NOMO-1 (cell line): Measurements from ENCODE around the gene PLOD3.

ENCODE experiments used
- DNase-seq, 2 experiments: peaks; one replicate each; lab custom pipeline; 2025; ENCODE audit not compliant: unreplicated experiment in 2 of 2; lab: John Stamatoyannopoulos, UW

Gene PLOD3

DNA sequence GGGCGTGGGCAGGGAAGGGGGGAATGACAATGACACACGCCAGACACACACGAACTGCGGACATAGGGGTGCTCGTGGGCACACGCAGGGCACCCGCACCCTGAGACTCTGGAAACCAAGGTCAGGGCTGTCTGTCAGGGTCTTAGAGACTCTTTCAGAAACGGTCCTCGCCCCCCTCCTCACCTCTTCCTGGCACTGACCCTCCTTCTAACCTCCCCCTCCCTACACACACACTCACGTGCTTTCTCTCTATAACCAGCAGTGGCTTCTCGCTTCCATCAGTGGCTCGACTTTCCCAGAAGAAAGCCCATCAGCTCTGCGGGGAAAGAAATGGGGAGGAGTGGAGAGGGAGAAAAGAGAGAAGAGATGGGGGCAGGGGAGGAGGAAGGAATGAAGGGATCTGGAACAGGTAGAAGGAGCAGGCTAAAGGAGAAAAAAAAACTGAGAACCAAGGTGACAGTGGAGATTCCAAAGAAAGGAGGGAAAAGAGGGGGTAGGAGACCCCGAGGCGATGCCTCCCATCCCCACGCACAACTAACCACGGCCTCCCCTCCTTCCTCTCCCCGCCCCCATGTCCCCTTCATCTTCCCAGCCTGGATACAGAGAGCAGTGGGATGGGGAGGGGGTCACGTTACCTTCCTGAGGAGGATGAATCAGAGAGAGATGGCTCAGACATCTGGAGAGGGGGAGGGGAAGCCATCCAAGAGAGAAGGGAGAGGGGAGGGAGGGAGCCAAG lies 50.3 kb downstream of the PLOD3 start:
- no peak for DNase-seq

DNA sequence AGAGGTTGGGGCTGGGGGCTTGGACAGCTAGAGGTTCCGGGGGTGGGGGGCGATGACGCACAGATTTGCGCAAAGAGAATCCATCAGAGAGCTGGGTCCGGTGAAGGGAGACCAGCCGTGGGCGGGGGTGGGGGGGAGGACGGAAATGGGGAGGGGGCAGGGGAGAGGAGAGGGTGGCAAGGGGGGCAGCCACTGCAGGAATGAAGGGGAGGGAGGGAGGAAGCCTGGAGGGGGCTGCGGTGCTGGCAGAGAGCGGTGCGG lies 50.8 kb downstream of the PLOD3 start:
- DNase-seq, result no peak

DNA sequence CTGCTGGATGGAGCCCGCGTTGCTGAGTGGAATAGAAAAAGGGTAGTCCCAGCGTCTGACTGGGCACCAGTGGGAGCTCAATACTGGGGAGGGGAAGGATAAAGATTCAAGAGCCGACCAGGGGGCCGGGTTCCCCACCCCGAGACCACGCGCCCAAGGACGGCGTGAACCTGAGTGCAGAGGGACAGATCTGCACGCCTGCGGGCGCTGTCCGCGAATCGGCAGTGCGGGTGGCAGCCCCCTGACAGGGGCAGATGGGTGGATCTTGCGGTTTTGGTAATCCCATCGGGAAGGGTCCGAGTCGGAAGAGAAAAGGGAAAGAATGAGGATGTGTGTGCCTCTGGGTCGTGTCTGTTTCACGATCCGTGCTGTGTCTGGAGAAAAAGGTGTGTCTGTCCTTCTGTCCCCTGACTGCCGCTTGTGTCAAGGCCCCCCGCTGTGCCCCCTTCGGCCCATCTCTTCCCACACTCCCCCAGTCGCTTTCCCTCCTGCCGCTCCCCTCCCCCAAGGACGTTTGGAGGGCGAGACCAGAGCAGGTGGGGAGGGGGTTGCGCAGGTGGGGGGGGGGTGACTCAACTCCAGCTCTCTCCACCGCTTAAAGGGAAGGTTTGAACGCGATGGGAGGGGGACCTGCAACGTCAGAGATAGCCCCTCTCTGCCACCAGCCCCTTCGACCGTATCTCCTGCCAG lies 51.3 kb downstream of the PLOD3 start:
- no peak for DNase-seq

DNA sequence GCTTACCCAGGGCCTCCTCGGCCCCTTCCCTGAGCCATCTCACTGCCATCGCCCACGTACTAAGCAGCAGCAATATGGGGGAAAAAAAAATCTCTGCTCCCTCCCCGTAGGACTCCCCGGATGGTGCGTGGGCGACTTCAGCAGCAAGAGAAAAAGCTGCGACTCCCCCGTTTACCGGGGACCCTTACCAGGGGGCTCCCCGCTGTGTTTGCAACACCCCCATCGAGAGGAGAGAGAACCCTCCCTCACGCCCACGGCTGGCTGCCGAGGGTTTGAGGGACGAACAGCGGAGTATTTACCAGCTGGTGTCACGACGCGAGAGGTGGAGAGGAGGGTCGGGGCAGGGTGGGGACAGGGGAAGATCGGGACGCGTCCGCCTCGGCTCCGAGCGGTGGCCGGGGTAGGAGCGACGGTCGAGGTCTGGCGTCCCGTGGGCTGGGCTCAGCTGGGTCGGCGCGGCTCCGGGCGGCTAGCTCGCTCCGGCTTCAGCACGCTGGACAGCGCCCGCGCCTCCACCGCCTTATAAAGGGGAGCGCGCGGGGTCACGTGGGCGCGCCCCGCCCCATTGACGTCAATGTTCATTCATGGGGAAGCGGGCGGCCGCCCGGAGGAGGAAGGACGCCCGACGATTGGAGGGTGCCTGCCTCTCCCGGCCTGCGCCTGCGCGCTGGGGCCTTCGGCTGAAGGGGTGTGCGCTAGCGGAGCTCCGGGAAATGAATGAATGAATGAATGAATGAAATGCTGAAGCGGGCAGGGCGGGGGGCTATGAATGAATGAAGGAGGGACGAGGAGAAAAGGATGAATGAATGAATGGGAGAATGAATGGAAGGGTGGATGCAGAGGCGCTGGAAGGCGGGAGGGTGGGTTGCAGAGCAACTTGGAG lies 52.1 kb downstream of the PLOD3 start, which contains the start of gene VGF:
TSS of gene VGF (minus strand) at position 495 of the 883 bp plus-strand sequence. CDS start 726 bp downstream, outside the sequence.
- DNase-seq, result peak; percentile 97 to 98

DNA sequence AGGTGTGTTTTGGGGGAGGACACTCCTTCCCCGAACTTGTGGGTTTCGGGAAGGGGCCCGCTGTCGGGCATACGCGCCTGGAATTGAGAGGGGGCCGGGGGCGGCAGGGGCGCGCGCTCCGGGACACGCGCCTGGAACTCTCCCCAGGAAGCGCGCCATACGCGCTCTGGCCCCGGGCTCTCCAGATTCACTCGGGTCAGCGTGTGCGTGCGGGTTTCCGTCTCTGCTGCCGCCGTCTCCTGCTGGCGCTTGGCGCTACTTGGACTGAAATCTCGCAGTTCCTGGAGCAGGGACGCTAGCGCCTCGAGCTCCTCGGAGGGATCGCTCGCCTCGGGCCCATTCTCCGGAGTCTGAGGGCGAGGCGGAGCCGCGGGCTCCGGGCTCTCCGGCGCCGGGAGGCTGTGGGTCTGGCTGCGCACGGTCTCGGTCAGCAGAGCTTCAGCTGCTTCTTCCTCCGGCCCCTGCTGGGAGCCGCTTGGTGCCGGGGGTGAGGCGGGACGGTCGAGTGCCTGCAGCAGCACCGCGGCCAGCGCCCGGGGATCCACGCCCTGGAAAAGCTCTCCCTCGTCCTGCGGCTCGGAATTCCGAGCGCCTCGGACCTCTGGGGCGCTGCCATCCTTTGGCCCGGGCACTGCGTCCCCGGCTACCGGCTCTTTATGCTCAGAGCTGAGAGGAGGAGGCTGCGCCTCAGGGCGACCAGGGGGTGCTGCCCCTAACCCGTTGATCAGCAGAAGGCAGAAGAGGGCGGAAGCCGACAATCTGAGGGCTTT lies 53.1 kb downstream of the PLOD3 start:
- DNase-seq, result no peak

DNA sequence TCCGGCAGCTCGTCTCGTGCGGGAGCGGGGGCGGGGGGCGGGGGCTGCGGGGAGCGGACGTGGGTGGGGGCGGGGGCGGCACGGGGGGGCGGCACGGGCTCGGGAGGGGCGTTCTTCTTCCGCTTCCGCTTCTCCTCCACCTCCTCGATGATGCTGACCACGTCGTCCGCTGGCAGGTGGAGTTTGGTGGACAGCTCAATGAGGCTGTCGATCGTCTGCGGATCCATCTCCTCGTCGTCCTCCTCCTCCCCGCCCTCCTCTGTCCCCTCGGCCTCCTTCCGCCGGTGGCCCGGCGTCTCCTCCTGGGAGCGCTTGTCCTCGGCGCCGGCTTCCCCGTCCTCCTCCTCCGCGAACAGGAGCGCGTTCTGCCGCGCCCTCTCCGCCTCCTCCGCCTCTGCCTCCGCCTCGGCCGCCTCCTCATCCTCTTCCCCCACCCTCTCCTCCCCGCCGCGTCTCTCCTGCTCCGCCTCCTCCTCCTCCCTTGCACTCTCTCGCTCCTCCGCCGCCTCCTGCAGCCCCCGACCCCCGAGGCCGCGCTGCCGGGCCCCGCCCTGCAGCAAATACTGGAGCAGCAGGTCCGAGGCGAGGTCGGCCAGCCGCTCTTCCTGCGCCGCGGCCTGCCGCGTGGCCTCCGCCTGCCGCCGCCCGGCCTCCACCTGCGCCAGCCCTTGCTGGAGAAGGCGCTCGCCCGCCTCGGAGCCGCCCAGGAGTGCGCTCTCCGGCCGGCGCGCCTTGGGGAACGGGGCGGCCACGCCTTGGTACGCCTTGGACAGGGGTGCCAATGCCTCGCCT lies 53.9 kb downstream of the PLOD3 start:
- peak in 1 of 2 experiments; percentile 34 for DNase-seq

DNA sequence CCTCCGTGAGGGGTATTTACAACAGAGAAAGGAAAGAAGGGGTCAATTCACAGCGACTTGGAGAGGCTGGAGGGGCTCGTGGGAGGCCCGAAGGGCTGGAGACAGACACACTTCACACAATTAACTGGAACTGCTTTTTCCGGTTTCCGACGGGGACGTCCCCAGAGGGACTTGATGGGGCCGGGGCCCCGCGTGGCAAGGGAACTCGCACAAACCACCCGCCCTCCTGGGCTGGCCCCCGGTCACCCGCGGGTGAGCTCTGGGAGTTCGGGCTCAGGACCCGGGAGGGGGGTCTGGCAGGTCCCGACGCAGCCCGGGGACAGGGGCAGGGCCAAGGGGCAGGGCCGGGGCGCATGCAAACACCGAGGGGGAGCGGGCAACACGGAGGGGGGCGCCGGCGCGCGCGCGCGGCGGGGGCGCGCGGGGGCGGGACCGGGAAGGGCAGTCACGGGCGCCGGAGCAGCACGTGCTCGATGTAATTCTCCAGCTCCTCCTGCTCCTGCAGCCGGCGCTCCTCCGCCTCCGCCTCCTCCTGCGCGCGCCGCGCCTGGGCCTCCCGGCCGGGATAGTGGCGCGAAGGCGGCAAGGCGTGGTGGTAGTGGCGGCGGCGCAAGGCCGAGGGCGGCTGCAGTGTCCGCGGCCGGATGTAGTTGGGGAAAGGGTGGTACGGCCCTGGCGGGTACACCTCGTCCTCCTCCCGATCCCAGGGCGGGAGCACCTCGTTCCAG lies 54.7 kb downstream of the PLOD3 start:
- peak; percentile 28 to 43 for DNase-seq

DNA sequence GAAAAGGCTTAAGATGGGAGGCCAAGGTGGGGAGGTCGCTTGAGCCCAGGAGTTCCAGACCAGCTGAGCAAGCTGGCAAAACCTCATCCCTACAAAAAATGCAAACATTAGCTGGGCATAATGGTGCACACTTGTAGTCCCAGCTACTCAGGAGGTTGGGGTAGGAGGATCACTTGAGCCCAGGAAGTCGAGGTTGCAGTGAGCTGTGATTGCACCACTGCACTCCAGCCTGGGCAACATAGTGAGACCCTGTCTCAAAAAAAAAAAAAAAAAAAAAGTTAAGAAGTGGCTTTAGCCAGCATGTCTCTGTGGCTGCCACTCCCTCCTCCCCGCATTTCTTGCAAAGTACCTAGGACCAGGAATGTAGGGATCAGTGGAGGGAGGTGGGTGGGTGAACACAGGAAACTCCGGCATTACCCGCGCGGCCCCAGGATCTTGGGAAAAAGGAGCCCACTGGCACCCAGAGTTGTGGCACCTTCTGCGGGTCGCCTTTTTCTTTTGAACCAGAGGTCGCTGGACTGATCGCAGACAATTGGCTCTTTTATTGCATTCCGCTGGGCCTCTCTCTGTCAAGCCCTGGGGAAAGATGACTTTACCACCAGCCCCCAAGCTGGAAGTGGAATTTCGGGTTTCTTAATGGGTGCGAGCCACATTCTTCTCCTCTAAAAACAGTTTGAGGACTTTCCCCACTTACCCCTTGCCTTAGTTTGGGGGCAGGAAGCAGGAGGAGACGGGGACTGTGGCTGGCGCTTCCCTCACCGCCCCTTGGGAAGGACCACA lies 55.5 kb downstream of the PLOD3 start:
- no peak for DNase-seq

DNA sequence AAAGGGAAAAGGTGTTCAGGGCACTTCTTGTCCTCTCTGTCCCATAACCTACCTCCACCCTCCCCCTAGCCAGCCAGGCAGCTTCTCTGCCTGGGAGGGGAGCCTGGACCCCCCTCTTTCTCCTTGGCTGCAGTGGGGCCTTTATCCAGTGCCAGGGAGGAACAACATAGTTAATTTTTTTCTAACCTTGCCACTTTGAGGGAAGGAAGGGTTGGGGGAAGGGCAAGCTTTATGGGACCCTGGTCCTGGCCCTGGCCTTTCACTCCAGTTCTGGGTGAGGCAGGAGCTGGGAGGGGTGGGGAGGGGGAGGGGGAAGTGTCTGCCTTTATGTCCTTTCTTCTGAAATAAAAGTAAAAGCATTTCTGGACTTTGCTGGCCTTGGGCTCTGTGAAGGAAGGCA lies 56.5 kb downstream of the PLOD3 start:
- no peak for DNase-seq

DNA sequence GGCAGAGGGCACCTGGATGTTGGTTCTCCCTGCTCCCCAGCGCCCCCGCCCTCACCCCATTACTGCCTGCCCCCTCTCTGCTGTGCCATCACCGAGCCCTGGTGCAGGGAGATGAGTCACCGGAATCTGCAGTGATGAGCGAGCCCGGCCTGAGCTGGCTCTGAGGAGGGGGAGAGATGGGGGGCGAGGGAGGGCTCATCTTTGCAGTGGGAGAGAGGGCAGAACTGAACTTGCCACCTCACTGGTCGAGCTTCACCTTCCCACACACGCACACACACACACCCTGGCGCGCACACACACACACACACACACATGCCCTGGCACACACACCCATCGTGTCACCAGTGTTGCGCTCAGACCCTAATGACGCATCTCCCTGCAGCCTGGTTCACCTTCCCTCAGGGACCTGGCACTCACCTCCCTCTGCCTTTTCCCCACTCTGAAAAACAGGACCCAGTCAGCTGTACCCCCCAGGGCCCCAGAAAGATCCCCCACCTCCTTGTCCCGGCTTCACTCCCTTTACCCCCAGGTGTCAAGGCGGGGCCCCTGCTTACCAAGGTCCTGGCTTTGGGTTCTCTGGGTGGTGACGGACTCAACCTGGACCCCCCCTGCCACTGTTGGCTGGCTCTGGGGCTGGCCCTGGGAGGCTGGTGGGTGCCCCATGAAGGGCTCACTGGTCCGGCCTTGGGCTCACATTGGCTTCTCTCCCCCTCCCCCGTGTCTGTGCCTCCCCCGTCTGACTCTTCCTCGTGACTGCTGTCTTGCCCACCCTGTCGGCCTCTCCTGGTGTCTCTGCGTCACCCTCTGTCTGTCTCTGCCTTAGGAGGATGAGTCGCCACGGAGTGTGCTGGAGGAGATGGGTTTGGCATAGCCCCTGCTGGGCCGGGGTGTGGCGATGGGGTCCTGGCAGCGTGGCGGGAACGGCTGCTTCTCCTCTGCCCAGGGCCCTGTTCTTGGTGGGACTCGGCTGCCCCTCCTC lies 57.4 kb downstream of the PLOD3 start:
- no peak for DNase-seq

DNA sequence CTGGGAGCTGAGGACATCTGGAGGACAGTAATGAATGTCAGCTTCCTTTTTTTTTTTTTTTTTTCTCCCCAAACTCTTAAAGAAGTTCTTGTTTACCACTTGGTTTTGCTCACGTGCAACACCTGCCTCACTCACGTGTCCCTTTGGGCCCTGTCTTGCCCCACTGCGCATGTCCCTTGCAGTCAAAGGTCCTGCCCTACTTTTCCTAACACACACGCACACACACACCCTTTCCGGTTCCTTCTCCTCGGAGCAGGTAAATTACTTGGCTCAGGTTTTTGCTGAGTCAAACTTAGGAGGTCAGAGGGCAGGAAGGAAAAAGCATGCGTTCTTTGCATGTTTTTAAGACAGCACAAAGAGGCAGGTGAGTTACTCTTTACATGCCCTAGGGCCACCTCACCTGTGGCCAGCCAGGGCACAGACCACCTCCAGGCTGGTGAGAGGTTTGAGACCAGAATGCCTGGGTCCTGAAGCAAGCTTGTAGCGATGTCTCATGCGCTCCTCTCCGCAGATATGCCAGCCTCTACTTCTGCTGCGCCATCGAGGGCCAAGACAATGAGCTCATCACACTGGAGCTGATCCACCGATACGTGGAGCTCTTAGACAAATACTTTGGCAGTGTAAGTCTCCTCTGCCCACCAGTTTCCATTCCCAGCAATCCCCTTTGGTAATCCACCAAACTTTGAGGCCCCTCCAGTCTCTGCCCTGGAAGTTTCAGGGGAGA lies 60.4 kb downstream of the PLOD3 start:
- DNase-seq, result no peak

DNA sequence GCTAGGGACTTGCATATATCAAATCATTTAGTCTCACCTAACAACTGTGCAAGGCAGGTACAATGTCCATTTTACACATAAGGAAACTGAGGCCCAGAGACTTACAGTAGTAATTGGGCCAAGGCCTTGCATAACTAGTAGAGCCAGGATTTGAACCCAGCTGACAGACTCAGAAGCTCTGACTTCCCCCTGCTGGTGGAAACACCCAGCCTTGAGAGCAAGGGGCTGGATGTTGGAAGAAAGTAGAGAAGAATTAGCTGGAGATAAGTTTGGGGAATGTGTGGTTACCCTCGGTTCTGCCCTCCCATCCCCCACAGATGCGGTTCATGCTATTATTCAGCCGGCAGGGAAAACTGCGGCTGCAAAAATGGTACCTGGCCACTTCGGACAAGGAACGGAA lies 61.1 kb downstream of the PLOD3 start:
- no peak for DNase-seq
